Small intestine (tissue), 7 donors: ENCODE results near the gene FGF2. TPM values are rescaled to one million over a fixed set of nuclear protein-coding genes. Genes with fewer than 3 reads are reported as not detected.
A peak's percentile ranks its signal among the peaks of the same experiment; 100 is the strongest.

Source experiments
- DNase-seq, 2 donors: peaks; one replicate each; pipeline versions ENCODE4 v3.0.0 to v3.0.0-alpha.2; 2013
- FAIRE-seq: peaks from 2 replicates; lab custom pipeline; 2012; peaks lifted over from hg19 to GRCh38; lab: Jason Lieb, UNC
- H3K27ac ChIP-seq, 3 donors: one replicate each; pipeline ENCODE4 v1.5.1; 2013; ENCODE audit warnings: low read length in 2 of 3, mild to moderate bottlenecking in 2 of 3, control low read depth in 1 of 3, inconsistent platforms in 1 of 3, low read depth in 1 of 3, moderate library complexity in 1 of 3
- H3K27me3 ChIP-seq, 3 donors: one replicate each; pipeline ENCODE4 v1.6.1; 2013; ENCODE audit warnings: low read length in 3 of 3, inconsistent platforms in 1 of 3; ENCODE audit not compliant: control insufficient read depth in 3 of 3, insufficient read depth in 3 of 3
- H3K36me3 ChIP-seq, 3 donors: one replicate each; pipeline ENCODE4 v1.6.1; 2013; ENCODE audit warnings: low read length in 3 of 3, inconsistent platforms in 1 of 3, low read depth in 1 of 3, mild to moderate bottlenecking in 1 of 3, moderate library complexity in 1 of 3; ENCODE audit not compliant: control insufficient read depth in 3 of 3, insufficient read depth in 2 of 3
- H3K4me1 ChIP-seq, 3 donors: one replicate each; pipeline ENCODE4 v1.6.1; 2013; ENCODE audit warnings: low read length in 2 of 3, inconsistent platforms in 1 of 3, low read depth in 1 of 3, mild to moderate bottlenecking in 1 of 3, moderate library complexity in 1 of 3; ENCODE audit not compliant: control insufficient read depth in 3 of 3, insufficient read depth in 2 of 3
- H3K4me3 ChIP-seq, 3 donors: one replicate each; pipeline ENCODE4 v1.5.1; 2013; ENCODE audit warnings: low read length in 3 of 3, control low read depth in 1 of 3, inconsistent platforms in 1 of 3, low read depth in 1 of 3, mild to moderate bottlenecking in 1 of 3, moderate library complexity in 1 of 3
- H3K9me3 ChIP-seq, 2 donors: one replicate each; pipeline ENCODE4 v1.6.1; 2013; ENCODE audit warnings: low read depth in 1 of 2, low read length in 1 of 2; ENCODE audit not compliant: control insufficient read depth in 2 of 2, insufficient read depth in 1 of 2
- WGBS, 3 donors: extraction: QIAGEN DNeasy Blood & Tissue Kit; methylation state at CpG; one replicate each; pipeline ENCODE4 v1.1.7; 2013; 5-methylcytosine and 5-hydroxymethylcytosine counted together
- polyA plus RNA-seq, 4 donors: library from polyadenylated mRNA; stranded (reverse) in 3 of 4; unstranded in 1 of 4; fragments of 200-250 nt in 3 of 4; fragments of 120-200 nt in 1 of 4; gene quantifications; one replicate each; pipeline versions ENCODE4 v1.2.1 to v1.2.3, GENCODE V29; 2013
- donor health status: healthy with polysubstance abuse.
- donor health status: control.
- donor health status: control.
- donor health status: Bipolar disorder and iron deficiency.
- donor health status: healthy.

FGF2 gene
- polyA plus RNA-seq, 4 donors: 0.22 to 2.6 (median 1.0) TPM

DNA sequence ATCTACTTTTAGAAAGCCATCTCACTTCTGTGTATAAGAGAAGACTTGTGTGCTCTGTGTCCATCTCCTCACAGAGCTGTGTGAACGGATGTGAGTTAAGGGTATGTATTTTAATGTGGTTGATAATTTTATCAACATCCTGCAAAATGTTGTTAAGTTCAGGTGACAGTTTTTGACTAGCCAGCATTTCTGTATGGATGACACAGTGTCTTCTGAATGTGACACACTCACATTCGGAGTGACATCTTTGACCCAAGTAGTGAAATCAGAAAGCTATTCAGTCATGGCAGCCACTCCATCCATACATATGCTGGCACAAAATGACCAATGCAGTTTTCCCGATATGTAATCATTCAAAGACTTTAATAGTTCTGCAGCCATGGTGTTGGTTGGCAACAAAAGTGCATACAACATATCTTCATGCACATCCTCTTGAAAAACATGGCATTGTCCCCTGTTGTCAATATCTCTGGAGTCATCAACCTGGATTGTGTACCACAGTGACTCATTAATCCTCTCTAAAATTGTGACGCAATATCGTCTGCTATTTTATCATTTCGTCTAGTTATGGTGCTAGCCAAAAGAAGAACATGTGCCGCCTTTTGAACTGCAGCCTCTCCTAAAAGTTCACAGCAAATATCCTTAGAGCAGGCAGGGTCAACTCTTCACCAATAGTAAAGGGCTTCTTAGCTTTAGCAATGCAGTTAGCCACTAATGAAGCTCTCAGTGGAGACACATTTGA is 6.8 kb upstream of the FGF2 start:
- FAIRE-seq: no peak
- 79 to 80% (median 79%) methylated on average over 7 of the region's 7 CpGs for WGBS, 3 donors

DNA sequence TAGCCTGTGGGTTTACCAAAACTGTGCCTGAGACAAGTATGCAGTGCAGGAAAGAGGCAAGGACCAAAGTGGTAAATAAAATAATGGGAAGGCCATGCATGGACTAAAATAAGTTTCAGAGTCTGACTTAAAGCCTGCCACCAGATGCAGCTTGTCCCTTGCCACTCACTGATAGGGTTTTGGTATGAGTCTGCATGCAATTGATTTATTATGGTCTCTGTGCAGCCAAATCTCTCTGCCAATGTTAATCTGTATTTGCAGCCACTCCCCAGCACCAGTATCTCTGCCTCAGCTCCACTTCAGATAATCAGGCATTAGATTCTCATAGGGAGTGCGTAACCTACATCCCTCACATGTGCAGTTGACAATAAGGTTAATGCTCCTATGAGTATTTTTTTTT is 5.5 kb upstream of the FGF2 start:
- Histone ChIP-seq H3K36me3 (no peaks in the 10 kb centered on the region), H3K4me1 (no peaks in the 10 kb centered on the region), H3K27ac (no peak overlapping the region), H3K27me3 (peaks cover 0 to 26% (median 1%) of the 10 kb centered on the region in 3 donors), H3K4me3 (no peak overlapping the region), H3K9me3 (no peaks in the 10 kb centered on the region)
- WGBS, 3 donors: 71 to 93% (median 88%) methylated on average over 1 of the region's 1 CpG
- DNase-seq (no peak), FAIRE-seq (no peak)

More for the DNA sequence above, 6.8 kb upstream of the FGF2 start:
- Histone ChIP-seq H3K9me3 (no peaks in the 10 kb centered on the region), H3K27me3 (peaks cover 0 to 14% (median 0%) of the 10 kb centered on the region in 3 donors), H3K4me1 (no peaks in the 10 kb centered on the region), H3K27ac (no peak overlapping the region), H3K36me3 (no peaks in the 10 kb centered on the region), H3K4me3 (no peak overlapping the region)
- DNase-seq: no peak

DNA sequence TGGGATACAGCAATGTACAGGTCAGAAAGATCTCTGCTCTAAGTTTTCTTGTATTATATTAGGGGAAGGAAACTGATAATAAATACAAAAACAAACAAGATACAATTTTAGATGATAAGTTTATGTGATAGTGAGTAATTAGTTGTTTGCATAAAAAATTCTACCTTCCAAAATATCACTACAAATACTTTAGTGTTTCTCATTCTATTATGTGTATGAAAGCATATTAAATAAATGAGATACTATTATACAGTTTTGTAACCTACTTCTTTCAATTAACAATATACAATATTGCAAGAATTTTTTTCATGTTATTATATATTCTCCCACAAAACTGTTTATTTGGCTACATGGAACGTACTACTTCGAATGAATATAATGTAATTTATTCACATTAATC is 4.2 kb upstream of the FGF2 start:
- 92 to 97% (median 95%) methylated on average over 2 of the region's 2 CpGs for WGBS, 3 donors
- no peak overlapping the region for H3K4me3 ChIP-seq
- H3K27me3 ChIP-seq: peaks cover 2 to 37% (median 8%) of the 10 kb centered on the region in 3 donors
- no peaks in the 10 kb centered on the region for H3K9me3 ChIP-seq
- FAIRE-seq (peak; percentile 80), DNase-seq (no peak)
- no peak overlapping the region for H3K27ac ChIP-seq
- peaks cover 0 to 5% (median 0%) of the 10 kb centered on the region in 3 donors for H3K4me1 ChIP-seq
- no peaks in the 10 kb centered on the region for H3K36me3 ChIP-seq

GRCh38 chr4:122823476-122823875 is 3.2 kb upstream of the FGF2 start:
- Histone ChIP-seq H3K36me3 (no peaks in the 10 kb centered on the region), H3K4me3 (no peak overlapping the region), H3K27ac (no peak overlapping the region), H3K27me3 (peaks cover 4 to 48% (median 8%) of the 10 kb centered on the region in 3 donors), H3K4me1 (peaks cover 0 to 5% (median 0%) of the 10 kb centered on the region in 3 donors), H3K9me3 (no peaks in the 10 kb centered on the region)
- no peak for FAIRE-seq
- DNase-seq: no peak
- WGBS, 3 donors: 86 to 95% (median 89%) methylated on average over 2 of the region's 2 CpGs

GRCh38 chr4:122824616-122825015 is 2.0 kb upstream of the FGF2 start:
- Histone ChIP-seq H3K4me1 (peaks cover 0 to 5% (median 0%) of the 10 kb centered on the region in 3 donors), H3K27ac (no peak overlapping the region), H3K9me3 (no peaks in the 10 kb centered on the region), H3K36me3 (no peaks in the 10 kb centered on the region), H3K4me3 (no peak overlapping the region), H3K27me3 (peaks cover 4 to 52% (median 8%) of the 10 kb centered on the region in 3 donors)
- 43 to 68% (median 58%) methylated on average over 2 of the region's 2 CpGs for WGBS, 3 donors
- DNase-seq (no peak), FAIRE-seq (no peak)

- FAIRE-seq: no peak
- Histone ChIP-seq H3K4me1 (peaks cover 0 to 5% (median 2%) of the 10 kb centered on the region in 3 donors), H3K4me3 (peak overlapping the region; percentile 28 to 70 (median 46)), H3K27me3 (peaks cover 7 to 60% (median 8%) of the 10 kb centered on the region in 3 donors), H3K27ac (peak overlapping the region in 2 of 3 donors; percentile 52 to 80), H3K9me3 (no peaks in the 10 kb centered on the region), H3K36me3 (no peaks in the 10 kb centered on the region)
- DNase-seq: peak in 1 of 2 donors; percentile 7
- 39 to 63% (median 53%) methylated on average over 18 of the region's 18 CpGs for WGBS, 3 donors
Observed at GRCh38 chr4:122826079-122826527, 528 bp upstream of the FGF2 start.

DNA sequence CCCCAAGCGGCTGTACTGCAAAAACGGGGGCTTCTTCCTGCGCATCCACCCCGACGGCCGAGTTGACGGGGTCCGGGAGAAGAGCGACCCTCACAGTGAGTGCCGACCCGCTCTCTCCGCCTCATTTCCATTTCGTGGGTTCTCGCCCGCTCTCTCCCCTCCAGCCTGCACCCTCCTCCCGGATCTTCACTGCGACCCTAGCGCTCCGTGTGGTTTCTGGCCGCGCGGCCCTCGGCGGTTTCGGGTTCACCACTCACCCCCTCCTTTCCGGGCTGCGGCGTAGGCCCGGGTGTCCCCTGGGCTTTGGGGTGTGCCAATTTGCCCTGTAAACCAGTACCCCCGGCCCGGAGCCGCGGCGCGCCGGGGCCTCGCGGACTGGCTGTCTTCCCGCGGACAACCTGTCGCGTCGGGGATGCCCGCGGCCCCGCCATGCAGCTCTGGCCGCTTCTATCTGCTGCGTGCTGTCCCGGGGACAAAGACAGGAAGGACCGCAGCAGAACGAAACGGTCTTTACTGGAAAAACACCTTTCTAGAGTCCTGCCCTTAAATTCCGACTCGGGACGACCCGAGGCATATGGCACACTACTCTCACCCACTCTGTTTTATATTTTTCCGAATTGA is 737 bp downstream of the FGF2 start:
- peaks cover 0 to 5% (median 2%) of the 10 kb centered on the region in 3 donors for H3K4me1 ChIP-seq
- 1 to 3% (median 1%) methylated on average over 55 to 57 of the region's 57 CpGs for WGBS, 3 donors
- H3K27ac ChIP-seq: peak overlapping the region in 2 of 3 donors; percentile 59 to 80
- no peak for FAIRE-seq
- peaks cover 7 to 59% (median 8%) of the 10 kb centered on the region in 3 donors for H3K27me3 ChIP-seq
- no peaks in the 10 kb centered on the region for H3K36me3 ChIP-seq
- H3K9me3 ChIP-seq: no peaks in the 10 kb centered on the region
- peak in 1 of 2 donors; percentile 38 for DNase-seq
- peak overlapping the region; percentile 46 to 70 (median 66) for H3K4me3 ChIP-seq

DNA sequence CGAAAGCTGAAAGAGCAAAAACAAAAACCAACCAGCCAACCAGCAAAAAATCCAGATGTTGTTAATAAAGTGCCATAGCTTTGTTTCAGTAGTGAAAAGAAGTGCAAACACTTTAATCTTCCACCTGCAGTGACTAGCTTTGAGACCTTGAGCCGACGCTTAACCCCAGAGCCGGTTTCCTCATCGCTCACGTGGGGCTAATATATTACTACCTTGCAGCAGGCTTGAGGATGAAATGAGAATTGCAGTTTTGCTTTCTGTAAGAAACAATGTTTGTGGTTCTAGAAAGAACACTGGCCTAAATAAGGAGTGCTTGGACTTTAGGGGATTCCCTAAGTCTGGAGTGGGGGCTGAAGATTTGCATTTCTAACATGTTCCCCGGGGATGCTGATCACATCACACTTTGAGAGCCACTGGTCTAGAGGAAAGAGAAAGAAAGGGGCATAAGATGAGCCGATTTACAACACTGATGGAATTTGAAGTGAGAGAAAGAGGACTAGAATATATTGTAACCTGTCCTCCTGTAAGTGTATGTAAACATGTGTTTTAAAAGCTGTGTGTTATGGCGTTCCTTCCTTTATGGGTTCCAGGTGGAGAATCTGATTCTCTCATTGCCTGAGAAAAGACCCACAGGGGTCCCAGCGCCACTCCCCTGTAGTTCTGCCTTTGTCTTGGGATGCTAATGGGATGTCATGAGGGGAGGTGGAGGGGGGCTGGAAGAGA is 1.4 kb downstream of the FGF2 start:
- no peaks in the 10 kb centered on the region for H3K9me3 ChIP-seq
- FAIRE-seq: no peak

More for the DNA sequence above, 1.4 kb downstream of the FGF2 start:
- H3K4me3 ChIP-seq: peak overlapping the region in 2 of 3 donors; percentile 66 to 70
- no peaks in the 10 kb centered on the region for H3K36me3 ChIP-seq
- H3K27ac ChIP-seq: peak overlapping the region in 1 of 3 donors; percentile 80
- H3K4me1 ChIP-seq: peaks cover 0 to 5% (median 2%) of the 10 kb centered on the region in 3 donors
- 9 to 14% (median 13%) methylated on average over 10 of the region's 10 CpGs for WGBS, 3 donors
- peaks cover 7 to 60% (median 8%) of the 10 kb centered on the region in 3 donors for H3K27me3 ChIP-seq
- DNase-seq: peak; percentile 48 to 64
